SH-SY5Y (cell line): ENCODE measurements around the gene UNC45A.

Experiments used
- GATA2 ChIP-seq: IDR thresholded peaks from 2 replicates; pipeline ENCODE4 v1.6.1; 2011; ENCODE audit warnings: mild to moderate bottlenecking, low read depth, low read length
- GATA3 ChIP-seq: IDR thresholded peaks from 2 replicates; pipeline ENCODE4 v1.6.1; 2011; ENCODE audit warnings: low read depth, mild to moderate bottlenecking, low read length, moderate library complexity

DNA sequence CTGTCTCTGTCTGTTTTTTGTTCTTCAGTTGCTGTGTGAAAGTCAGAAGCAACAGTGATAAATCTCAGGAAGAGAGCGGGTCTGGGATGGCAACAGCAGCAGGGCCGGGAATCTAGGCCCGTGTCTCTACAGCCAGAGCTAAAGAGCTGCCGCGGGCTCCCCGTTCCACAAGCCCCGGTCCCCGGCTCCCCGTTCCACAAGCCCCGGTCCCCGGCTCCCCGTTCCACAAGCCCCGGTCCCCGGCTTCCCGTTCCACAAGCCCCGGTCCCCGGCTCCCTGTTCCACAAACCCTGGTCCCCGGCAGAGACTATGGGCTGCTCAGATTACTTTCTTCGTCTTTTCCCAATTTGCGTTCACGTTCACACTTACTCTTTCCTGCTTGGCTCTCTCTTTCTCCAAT is 39.1 kb downstream of the UNC45A start:
- TF ChIP-seq GATA3, result no peak
- TF ChIP-seq GATA2, result no peak
